ENCODE measurements around the gene CAPN7. TPM values are rescaled to one million over a fixed set of nuclear protein-coding genes. Genes with fewer than 3 reads are reported as not detected.

Gene CAPN7
- total RNA-seq, 1 donor from 2014 or later = 30.9 TPM

DNA sequence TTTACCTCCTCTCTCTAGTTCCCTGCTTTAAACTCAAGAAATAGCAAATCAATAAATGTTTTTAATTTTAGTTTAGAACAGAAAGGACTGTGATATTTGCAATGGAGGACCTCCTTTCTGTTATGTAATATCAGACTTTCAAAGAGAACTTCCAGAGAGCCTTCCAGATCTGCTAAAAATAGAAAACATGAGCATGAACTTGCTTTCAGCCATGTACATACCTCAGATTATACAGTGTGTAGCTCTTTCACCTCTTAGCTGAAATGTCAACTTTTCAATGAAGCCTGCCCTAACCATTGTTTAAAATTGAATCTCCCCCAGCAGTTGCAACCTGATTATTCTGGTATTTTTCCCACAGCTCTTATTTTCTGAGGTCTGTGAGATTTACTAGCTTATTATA is 12.6 kb downstream of the CAPN7 start:
- Mint-ChIP-seq H3K36me3 (ENCODE audit: low read depth) (peaks cover 16% of the 10 kb centered on the region), H3K9me3 (no peaks in the 10 kb centered on the region)

DNA sequence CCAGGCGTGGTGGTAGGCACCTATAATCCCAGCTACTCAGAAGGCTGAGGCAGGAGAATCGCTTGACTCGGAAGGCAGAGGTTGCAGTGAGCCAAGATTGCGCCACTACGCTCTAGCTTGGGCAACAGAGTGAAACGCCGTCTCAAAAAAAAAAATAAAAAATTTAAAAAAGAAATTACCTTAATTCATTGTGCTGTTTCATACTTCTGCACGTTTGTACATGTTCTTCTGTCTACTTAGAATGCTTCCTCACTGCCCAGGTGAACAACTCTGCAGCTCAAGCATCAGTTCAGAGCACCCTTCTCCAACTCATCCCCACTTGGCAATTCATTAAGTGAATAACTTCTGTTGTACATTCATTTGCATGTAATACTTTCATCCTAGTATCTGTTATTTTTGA is 14.0 kb downstream of the CAPN7 start:
- H3K27me3 Mint-ChIP-seq (ENCODE audit: low read depth) = no peaks in the 10 kb centered on the region
- no peak overlapping the region for H3K27ac Mint-ChIP-seq (ENCODE audit: unreplicated experiment)
- peaks cover 17% of the 10 kb centered on the region for H3K36me3 Mint-ChIP-seq (ENCODE audit: low read depth)
- no peak overlapping the region for H3K4me3 Mint-ChIP-seq
- TF ChIP-seq, protein P1, sequence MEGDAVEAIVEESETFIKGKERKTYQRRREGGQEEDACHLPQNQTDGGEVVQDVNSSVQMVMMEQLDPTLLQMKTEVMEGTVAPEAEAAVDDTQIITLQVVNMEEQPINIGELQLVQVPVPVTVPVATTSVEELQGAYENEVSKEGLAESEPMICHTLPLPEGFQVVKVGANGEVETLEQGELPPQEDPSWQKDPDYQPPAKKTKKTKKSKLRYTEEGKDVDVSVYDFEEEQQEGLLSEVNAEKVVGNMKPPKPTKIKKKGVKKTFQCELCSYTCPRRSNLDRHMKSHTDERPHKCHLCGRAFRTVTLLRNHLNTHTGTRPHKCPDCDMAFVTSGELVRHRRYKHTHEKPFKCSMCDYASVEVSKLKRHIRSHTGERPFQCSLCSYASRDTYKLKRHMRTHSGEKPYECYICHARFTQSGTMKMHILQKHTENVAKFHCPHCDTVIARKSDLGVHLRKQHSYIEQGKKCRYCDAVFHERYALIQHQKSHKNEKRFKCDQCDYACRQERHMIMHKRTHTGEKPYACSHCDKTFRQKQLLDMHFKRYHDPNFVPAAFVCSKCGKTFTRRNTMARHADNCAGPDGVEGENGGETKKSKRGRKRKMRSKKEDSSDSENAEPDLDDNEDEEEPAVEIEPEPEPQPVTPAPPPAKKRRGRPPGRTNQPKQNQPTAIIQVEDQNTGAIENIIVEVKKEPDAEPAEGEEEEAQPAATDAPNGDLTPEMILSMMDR (conservative IDR thresholded peaks at IDR 0.05) = no peak
- no peaks in the 10 kb centered on the region for H3K4me1 Mint-ChIP-seq
- H3K9me3 Mint-ChIP-seq = no peaks in the 10 kb centered on the region
- no peak for DNase-seq (ENCODE audit: low read depth, low spot score)

More for the DNA sequence above, 12.6 kb downstream of the CAPN7 start:
- no peaks in the 10 kb centered on the region for H3K4me1 Mint-ChIP-seq
- no peak overlapping the region for H3K4me3 Mint-ChIP-seq
- H3K27ac Mint-ChIP-seq (ENCODE audit: unreplicated experiment) = no peak overlapping the region
- DNase-seq (ENCODE audit: low read depth, low spot score) = no peak
- H3K27me3 Mint-ChIP-seq (ENCODE audit: low read depth) = no peaks in the 10 kb centered on the region
- TF ChIP-seq, protein P1 (conservative IDR thresholded peaks at IDR 0.05) = no peak

DNA sequence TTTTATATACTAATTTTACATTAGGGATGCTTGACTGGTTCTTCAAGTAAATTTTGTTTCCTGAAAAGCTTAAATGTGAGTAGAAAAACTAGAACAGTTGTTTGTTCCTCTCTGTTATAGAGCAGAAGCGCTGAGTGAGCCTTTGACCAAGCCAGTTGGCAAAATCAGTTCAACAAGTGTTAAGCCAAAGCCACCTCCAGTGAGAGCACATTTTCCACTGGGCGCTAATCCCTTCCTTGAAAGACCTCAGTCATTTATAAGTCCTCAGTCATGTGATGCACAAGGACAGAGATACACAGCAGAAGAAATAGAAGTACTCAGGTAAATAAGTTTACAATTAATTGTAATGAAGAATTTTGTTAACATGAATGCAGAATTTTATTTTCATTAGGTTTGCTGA is 14.6 kb downstream of the CAPN7 start:
- Mint-ChIP-seq H3K4me3 (no peak overlapping the region), H3K9me3 (no peaks in the 10 kb centered on the region), H3K36me3 (ENCODE audit: low read depth) (peaks cover 14% of the 10 kb centered on the region), H3K4me1 (no peaks in the 10 kb centered on the region), H3K27ac (ENCODE audit: unreplicated experiment) (no peak overlapping the region), H3K27me3 (ENCODE audit: low read depth) (no peaks in the 10 kb centered on the region)
- TF ChIP-seq, protein P1 (conservative IDR thresholded peaks at IDR 0.05) = no peak
- DNase-seq (ENCODE audit: low read depth, low spot score) = no peak

DNA sequence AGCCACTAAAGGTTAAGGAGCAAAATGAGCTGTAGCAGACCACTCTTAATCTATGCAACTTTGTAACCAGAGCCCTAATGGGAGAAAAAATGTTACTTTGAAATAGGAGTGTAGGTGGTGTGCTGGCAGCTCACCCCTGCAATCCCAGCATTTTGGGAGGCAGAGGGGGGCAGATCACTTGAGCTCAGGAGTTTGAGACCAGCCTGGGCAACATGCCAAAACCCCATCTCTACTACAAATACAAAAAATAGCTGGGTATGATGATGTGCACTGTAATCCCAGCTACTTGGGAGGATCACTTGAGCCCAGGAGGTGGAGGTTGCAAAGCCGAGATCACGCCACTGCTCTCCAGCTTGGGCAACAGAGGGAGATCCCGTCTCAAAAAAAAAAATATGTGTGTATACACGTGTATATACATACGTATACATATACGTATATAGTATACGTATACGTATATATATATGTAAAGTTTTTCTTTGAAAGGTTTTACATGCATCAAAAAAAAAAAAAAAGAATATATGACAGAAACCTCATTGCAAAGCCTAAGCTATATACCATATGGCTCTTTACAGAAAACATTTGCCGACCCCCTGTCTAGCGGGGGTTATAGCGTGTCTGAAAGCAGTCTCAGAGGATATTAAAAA is 15.7 kb downstream of the CAPN7 start:
- Mint-ChIP-seq H3K9me3 (no peaks in the 10 kb centered on the region), H3K36me3 (ENCODE audit: low read depth) (peaks cover 14% of the 10 kb centered on the region), H3K27me3 (ENCODE audit: low read depth) (no peaks in the 10 kb centered on the region), H3K4me3 (no peak overlapping the region), H3K4me1 (no peaks in the 10 kb centered on the region), H3K27ac (ENCODE audit: unreplicated experiment) (no peak overlapping the region)
- no peak for DNase-seq (ENCODE audit: low read depth, low spot score)
- TF ChIP-seq, protein P1 (conservative IDR thresholded peaks at IDR 0.05) = no peak

DNA sequence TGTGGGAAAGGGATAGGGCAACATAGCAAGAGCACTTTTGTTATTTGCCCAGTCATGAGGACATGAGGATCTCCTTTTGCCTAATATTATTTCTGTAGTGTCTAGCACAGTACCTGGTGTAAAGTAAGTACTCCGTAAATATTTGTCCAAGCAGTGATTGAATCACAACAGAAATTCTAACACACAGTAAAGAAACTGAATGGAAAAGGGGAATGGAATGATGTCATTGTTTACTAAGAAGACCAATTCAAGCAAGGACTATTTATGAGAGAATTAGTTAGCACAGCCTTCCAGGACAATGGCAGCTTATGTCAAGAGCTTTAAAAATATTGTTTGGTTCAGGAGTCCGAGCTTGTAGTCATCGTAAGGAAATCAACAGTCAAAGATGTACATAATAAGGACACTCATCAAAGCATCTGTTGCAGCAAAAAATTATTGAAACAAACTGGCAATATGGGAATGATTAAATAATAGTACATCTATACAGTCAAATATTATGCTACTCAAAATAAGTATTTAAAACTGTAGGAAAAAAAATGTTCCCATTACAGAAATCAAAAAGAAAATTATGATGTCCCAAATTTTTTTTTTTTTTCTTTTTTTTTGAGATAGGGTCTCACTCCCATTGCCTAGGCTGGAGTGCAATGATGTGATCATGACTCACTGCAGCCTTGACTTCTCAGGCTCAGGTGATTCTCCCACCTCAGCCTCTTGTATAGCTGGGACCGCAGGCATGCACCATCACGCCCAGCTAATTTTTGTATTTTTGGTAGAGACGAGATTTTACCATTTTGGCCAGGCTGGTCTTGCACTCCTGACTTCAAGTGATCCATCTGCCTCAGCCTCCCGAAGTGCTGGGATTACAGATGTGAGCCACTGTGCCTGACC is 17.9 kb downstream of the CAPN7 start:
- no peak overlapping the region for H3K27ac Mint-ChIP-seq (ENCODE audit: unreplicated experiment)
- DNase-seq (ENCODE audit: low read depth, low spot score) = no peak
- H3K27me3 Mint-ChIP-seq (ENCODE audit: low read depth) = no peaks in the 10 kb centered on the region
- H3K9me3 Mint-ChIP-seq = no peaks in the 10 kb centered on the region
- H3K4me1 Mint-ChIP-seq = no peaks in the 10 kb centered on the region
- peaks cover 9% of the 10 kb centered on the region for H3K36me3 Mint-ChIP-seq (ENCODE audit: low read depth)
- H3K4me3 Mint-ChIP-seq = no peak overlapping the region
- TF ChIP-seq, protein P1 (conservative IDR thresholded peaks at IDR 0.05) = no peak

All from neural crest cell (in vitro differentiated cells).